NCI-H774 (cell line): ENCODE measurements around the gene CBL.
A peak's percentile ranks its signal among the peaks of the same experiment; 100 is the strongest.

ENCODE experiments used
- DNase-seq: peaks from one replicate; lab custom pipeline; 2025; lab: John Stamatoyannopoulos, UW

The CBL gene

GRCh38 chr11:119347242-119347641 is 141.1 kb downstream of the CBL start:
- no peak for DNase-seq

DNA sequence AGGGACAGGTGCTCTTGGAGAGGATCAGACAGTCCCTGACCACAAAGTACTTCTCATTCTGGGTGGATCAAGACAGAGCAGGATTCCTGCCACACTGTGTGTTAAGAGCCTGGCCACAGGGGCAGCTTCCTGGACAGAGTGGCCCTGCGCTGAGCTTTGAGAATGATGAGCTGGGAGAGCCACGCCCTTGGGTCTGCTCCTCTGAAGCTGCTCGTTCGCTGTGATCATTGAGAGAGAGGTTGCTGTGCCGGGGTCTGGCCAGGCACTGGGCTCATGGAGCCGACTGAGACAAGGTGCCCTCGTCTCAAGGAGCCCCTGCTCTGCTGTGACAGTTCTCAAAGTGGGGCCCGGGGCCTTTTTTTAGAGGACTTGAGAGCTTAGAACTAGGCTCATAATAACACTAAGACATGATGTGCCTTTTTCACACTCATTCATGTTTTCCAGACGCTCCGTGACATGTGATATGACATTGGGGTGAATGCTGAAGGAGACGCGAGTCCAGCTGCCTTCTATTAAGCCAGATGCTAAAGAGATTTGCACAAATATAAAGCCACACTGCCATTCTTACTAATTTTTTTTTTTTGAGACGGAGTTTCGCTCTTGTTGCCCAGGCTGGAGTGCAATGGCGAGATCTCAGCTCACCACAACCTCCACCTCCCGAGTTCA is 141.9 kb downstream of the CBL start:
- DNase-seq, result no peak

DNA sequence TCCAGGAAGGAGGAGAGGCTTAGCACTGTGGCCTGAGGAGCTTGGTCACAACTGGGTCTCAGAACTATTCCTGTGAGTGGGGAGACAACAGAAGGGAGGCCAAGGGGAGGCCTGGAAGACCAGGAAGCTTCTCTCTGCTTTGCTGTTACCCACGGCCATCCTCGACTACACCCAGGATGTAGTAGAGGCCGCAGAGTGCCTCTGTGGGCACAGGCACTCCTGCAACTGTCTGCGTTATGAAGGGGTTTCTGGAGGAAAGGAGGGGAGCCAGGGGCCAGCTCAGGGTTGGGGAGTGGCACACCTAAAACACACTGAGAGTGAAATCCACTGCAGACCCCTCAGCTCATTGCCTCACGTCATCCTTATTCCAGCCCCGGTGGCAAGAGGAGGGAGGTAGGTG is 144.2 kb downstream of the CBL start:
- no peak for DNase-seq

DNA sequence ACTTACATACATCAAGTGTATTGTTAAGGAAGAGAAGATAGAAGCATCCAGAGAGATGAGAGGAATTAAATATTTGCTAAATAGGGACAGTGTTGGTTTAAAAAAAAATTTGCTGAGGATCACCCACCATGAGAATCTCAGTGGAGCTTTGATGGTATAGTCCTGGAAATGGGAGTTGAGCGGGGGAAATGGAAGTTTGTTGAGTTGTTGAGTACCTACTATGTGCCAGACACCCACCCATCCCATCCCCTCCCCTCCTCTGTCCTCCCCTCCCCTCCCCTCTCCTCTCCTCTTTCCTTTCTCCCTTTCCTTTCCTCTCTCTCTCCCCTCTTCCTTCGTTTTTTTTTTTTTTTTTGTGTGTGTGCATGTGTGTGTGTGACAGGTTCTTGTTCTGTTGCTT is 145.1 kb downstream of the CBL start:
- no peak for DNase-seq

GRCh38 chr11:119352857-119353260 is 146.7 kb downstream of the CBL start:
- DNase-seq, result peak; percentile 87

- no peak for DNase-seq
These were observed 149.1 kb downstream of the CBL start for GRCh38 chr11:119355091-119355843.

- DNase-seq, result no peak
These were observed 150.4 kb downstream of the CBL start for GRCh38 chr11:119356349-119357031.

- no peak for DNase-seq
These were observed 150.9 kb downstream of the CBL start for GRCh38 chr11:119357074-119357473.
